ENCODE measurements around the gene ACAA1. TPM values are rescaled to one million over a fixed set of nuclear protein-coding genes. Genes with fewer than 3 reads are reported as not detected.

The ACAA1 gene
- total and polyA plus RNA-seq, 10 of the 15 experiments (the other 5 are each of a cell fraction or from before 2014, with no cell fraction given): 5.7 to 85.4 (median 60.6) TPM

DNA sequence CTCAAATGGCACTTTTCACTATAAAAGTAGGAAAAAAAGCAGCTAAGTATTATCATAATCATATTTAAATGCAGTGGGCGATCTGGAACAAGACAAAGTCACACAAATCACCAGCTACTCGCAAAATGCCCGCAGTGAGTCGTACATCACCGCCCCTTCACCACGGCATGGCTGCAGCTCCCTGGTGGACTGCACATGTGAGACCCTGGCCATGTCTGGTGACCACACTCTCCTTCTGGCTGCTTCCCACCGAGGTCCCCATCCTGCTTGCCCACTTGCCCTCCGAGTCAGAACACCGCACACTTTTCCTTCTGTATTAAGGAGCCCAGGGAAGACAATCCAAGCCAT lies 38.6 kb downstream of the ACAA1 start:
- Histone ChIP-seq H3K4me1 (ENCODE audit: control insufficient read depth, insufficient read depth, low read length) (no peaks in the 10 kb centered on the region; the same call in 1 of the 2 replicates), H3K9ac (ENCODE audit: control insufficient read depth, insufficient read depth, low read length) (no peak overlapping the region), H3K9me3 (replicated peaks; ENCODE audit: control insufficient read depth, insufficient read depth, low read length) (no peaks in the 10 kb centered on the region), H3K27me3 (replicated peaks in 1 of 2; ENCODE audit: control insufficient read depth in 2 of 2, insufficient read depth in 2 of 2, low read length in 1 of 2) (peaks cover 0 to 4% of the 10 kb centered on the region in 2 experiments; a peak in 3 of 4 replicates), H4K20me1 (ENCODE audit: control insufficient read depth, insufficient read depth) (no peaks in the 10 kb centered on the region), H3K27ac (ENCODE audit: control insufficient read depth, insufficient read depth) (no peak overlapping the region), H3K79me2 (ENCODE audit: control insufficient read depth, insufficient read depth, low read length) (no peaks in the 10 kb centered on the region), H3K4me2 (ENCODE audit: control insufficient read depth, insufficient read depth) (no peak overlapping the region), H2AFZ (ENCODE audit: control insufficient read depth, low read depth, low read length) (no peak overlapping the region), H3K4me3 (no peak overlapping the region), H3K36me3 (ENCODE audit: control insufficient read depth in 2 of 2, insufficient read depth in 2 of 2, low read length in 1 of 2) (no peaks in the 10 kb centered on the region)
- no peak for DNase-seq (ENCODE audit: low read depth, low spot score)
- intact Hi-C loops (cut with micrococcal nuclease; ENCODE audit: unreplicated experiment): no loop called here
- WGBS (ENCODE audit: insufficient coverage, insufficient replicate concordance, low lambda C conversion rate, missing lambda C conversion rate): 49% methylated on average over 9 of the region's 9 CpGs
- ChIA-PET CTCF (no interaction called here), POLR2A (interaction anchor here (0.5 kb wide), 1 partner anchor 320 kb away, joined by 3 read pairs; no protein-coding TSS in a partner anchor), SMC1A (ENCODE audit: uncharacterized antibody, unreplicated experiment) (no interaction called here), RAD21 (ENCODE audit: unreplicated experiment) (no interaction called here)
- TF ChIP-seq CUX1 (IDR thresholded peaks at IDR 0.05; ENCODE audit: insufficient replicate concordance, low read depth, low read length): no peak
- no peak for TF ChIP-seq ZNF622 (IDR thresholded peaks at IDR 0.05)
- TF ChIP-seq NR2C2 (IDR thresholded peaks at IDR 0.05; ENCODE audit: borderline replicate concordance, control insufficient read depth, insufficient read length, low read depth): no peak
- no peak for TF ChIP-seq MEF2B (IDR thresholded peaks at IDR 0.05; ENCODE audit: partially characterized antibody, poor library complexity, severe bottlenecking)
- TF ChIP-seq CREM (IDR thresholded peaks at IDR 0.05; ENCODE audit: low read depth): no peak
- no peak for TF ChIP-seq RUNX3 (IDR thresholded peaks at IDR 0.05; ENCODE audit: low read length)
- TF ChIP-seq CHD2 (IDR thresholded peaks at IDR 0.05; ENCODE audit: borderline replicate concordance, low read depth, low read length): no peak
- no peak for TF ChIP-seq TAF1 (IDR thresholded peaks at IDR 0.05; ENCODE audit: borderline replicate concordance, low read depth, low read length)
- TF ChIP-seq MTA3 (IDR thresholded peaks at IDR 0.05; ENCODE audit: borderline replicate concordance, low read length): no peak
- no peak for TF ChIP-seq CBX5 (IDR thresholded peaks at IDR 0.05; ENCODE audit: low read depth)
- no peak for TF ChIP-seq HDGF (IDR thresholded peaks at IDR 0.05)
- TF ChIP-seq, protein P1, sequence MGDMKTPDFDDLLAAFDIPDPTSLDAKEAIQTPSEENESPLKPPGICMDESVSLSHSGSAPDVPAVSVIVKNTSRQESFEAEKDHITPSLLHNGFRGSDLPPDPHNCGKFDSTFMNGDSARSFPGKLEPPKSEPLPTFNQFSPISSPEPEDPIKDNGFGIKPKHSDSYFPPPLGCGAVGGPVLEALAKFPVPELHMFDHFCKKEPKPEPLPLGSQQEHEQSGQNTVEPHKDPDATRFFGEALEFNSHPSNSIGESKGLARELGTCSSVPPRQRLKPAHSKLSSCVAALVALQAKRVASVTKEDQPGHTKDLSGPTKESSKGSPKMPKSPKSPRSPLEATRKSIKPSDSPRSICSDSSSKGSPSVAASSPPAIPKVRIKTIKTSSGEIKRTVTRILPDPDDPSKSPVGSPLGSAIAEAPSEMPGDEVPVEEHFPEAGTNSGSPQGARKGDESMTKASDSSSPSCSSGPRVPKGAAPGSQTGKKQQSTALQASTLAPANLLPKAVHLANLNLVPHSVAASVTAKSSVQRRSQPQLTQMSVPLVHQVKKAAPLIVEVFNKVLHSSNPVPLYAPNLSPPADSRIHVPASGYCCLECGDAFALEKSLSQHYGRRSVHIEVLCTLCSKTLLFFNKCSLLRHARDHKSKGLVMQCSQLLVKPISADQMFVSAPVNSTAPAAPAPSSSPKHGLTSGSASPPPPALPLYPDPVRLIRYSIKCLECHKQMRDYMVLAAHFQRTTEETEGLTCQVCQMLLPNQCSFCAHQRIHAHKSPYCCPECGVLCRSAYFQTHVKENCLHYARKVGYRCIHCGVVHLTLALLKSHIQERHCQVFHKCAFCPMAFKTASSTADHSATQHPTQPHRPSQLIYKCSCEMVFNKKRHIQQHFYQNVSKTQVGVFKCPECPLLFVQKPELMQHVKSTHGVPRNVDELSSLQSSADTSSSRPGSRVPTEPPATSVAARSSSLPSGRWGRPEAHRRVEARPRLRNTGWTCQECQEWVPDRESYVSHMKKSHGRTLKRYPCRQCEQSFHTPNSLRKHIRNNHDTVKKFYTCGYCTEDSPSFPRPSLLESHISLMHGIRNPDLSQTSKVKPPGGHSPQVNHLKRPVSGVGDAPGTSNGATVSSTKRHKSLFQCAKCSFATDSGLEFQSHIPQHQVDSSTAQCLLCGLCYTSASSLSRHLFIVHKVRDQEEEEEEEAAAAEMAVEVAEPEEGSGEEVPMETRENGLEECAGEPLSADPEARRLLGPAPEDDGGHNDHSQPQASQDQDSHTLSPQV (IDR thresholded peaks at IDR 0.05): no peak
- no TSS peak for BruUV-seq (replicated peaks)
- no peak for ATAC-seq
- no peak for FAIRE-seq
- in situ Hi-C loops (cut with MboI): no loop called here

All from GM12878 (cell line).